ENCODE data around the gene LRRN2. TPM values are rescaled to one million over a fixed set of nuclear protein-coding genes. Genes with fewer than 3 reads are reported as not detected.

LRRN2 gene
- total RNA-seq, 4 donors from 2014 or later, result 4.0 to 19.6 (median 7.0) TPM

- Histone ChIP-seq H3K9me3 (no peaks in the 10 kb centered on the region), H3K27ac (no peak overlapping the region), H3K27me3 (no peaks in the 10 kb centered on the region), H3K36me3 (peaks cover 0 to 14% of the 10 kb centered on the region in 2 donors), H3K4me1 (peaks cover 0 to 32% (median 0%) of the 10 kb centered on the region in 3 donors), H3K4me3 (no peak overlapping the region)
- ATAC-seq, result no peak
- no peak for TF ChIP-seq POLR2A (IDR thresholded peaks at IDR 0.05)
- peak; percentile 31 for TF ChIP-seq POLR2AphosphoS5 (IDR thresholded peaks at IDR 0.05)
- 46 to 79% methylated on average over 3 to 7 of the region's 8 CpGs for WGBS, 2 donors (ENCODE audit: low coverage in 1 of 2)
Measured at GRCh38 chr1:204623365-204623893, 62.1 kb downstream of the LRRN2 start.

GRCh38 chr1:204621996-204622395 is 63.5 kb downstream of the LRRN2 start:
- 86% methylated on average over 2 of the region's 4 CpGs; no CpG with 5 or more reads in 1 of the 2 donors for WGBS, 2 donors (ENCODE audit: low coverage in 1 of 2)

GRCh38 chr1:204621396-204621795 is 64.1 kb downstream of the LRRN2 start:
- peaks cover 0 to 23% (median 0%) of the 10 kb centered on the region in 3 donors for H3K4me1 ChIP-seq
- no peak overlapping the region for H3K27ac ChIP-seq
- ATAC-seq, result no peak

More at GRCh38 chr1:204621996-204622395, 63.5 kb downstream of the LRRN2 start:
- H3K36me3 ChIP-seq, result peaks cover 0 to 26% of the 10 kb centered on the region in 2 donors
- no peak overlapping the region for H3K27ac ChIP-seq
- H3K4me1 ChIP-seq, result peaks cover 0 to 23% (median 0%) of the 10 kb centered on the region in 3 donors
- no peaks in the 10 kb centered on the region for H3K9me3 ChIP-seq
- TF ChIP-seq POLR2AphosphoS5 (IDR thresholded peaks at IDR 0.05), result no peak
- TF ChIP-seq CTCF (IDR thresholded peaks at IDR 0.05), result no peak
- no peak for TF ChIP-seq POLR2A (IDR thresholded peaks at IDR 0.05)
- TF ChIP-seq EP300 (IDR thresholded peaks at IDR 0.05), result no peak
- no peaks in the 10 kb centered on the region for H3K27me3 ChIP-seq
- no peak for ATAC-seq
- H3K4me3 ChIP-seq, result no peak overlapping the region

GRCh38 chr1:204619721-204620120 is 65.8 kb downstream of the LRRN2 start:
- H3K27me3 ChIP-seq, result no peaks in the 10 kb centered on the region
- TF ChIP-seq EP300 (IDR thresholded peaks at IDR 0.05) (no peak), CTCF (IDR thresholded peaks at IDR 0.05) (peak in 1 of 4 experiments; percentile 18), POLR2A (IDR thresholded peaks at IDR 0.05) (no peak)
- WGBS, 2 donors (ENCODE audit: low coverage in 1 of 2), result 89 to 100% methylated on average over 1 to 3 of the region's 13 CpGs
- H3K36me3 ChIP-seq, result peaks cover 0 to 26% of the 10 kb centered on the region in 2 donors
- H3K9me3 ChIP-seq, result no peaks in the 10 kb centered on the region
- H3K27ac ChIP-seq, result no peak overlapping the region
- no peak for ATAC-seq
- H3K4me3 ChIP-seq, result no peak overlapping the region
- H3K4me1 ChIP-seq, result peaks cover 0 to 23% (median 0%) of the 10 kb centered on the region in 3 donors

More at GRCh38 chr1:204621396-204621795, 64.1 kb downstream of the LRRN2 start:
- WGBS, 2 donors (ENCODE audit: low coverage in 1 of 2), result 74% methylated on average over 3 of the region's 3 CpGs; no CpG with 5 or more reads in 1 of the 2 donors
- Histone ChIP-seq H3K9me3 (no peaks in the 10 kb centered on the region), H3K4me3 (no peak overlapping the region), H3K36me3 (peaks cover 0 to 26% of the 10 kb centered on the region in 2 donors), H3K27me3 (no peaks in the 10 kb centered on the region)
- TF ChIP-seq CTCF (IDR thresholded peaks at IDR 0.05), result no peak
- no peak for TF ChIP-seq POLR2A (IDR thresholded peaks at IDR 0.05)
- no peak for TF ChIP-seq EP300 (IDR thresholded peaks at IDR 0.05)
- no peak for TF ChIP-seq POLR2AphosphoS5 (IDR thresholded peaks at IDR 0.05)

- H3K36me3 ChIP-seq, result peaks cover 0 to 26% of the 10 kb centered on the region in 2 donors
- TF ChIP-seq POLR2A (IDR thresholded peaks at IDR 0.05), result no peak
- TF ChIP-seq EP300 (IDR thresholded peaks at IDR 0.05), result no peak
- TF ChIP-seq POLR2AphosphoS5 (IDR thresholded peaks at IDR 0.05), result no peak
- TF ChIP-seq CTCF (IDR thresholded peaks at IDR 0.05), result no peak
- no CpG with 5 or more reads among the region's 20 CpGs for WGBS, 2 donors (ENCODE audit: low coverage in 1 of 2)
- no peak overlapping the region for H3K27ac ChIP-seq
- H3K4me3 ChIP-seq, result no peak overlapping the region
- H3K4me1 ChIP-seq, result peaks cover 0 to 12% (median 0%) of the 10 kb centered on the region in 3 donors
- ATAC-seq, result no peak
- no peaks in the 10 kb centered on the region for H3K9me3 ChIP-seq
- H3K27me3 ChIP-seq, result no peaks in the 10 kb centered on the region
Measured at GRCh38 chr1:204618148-204618760, 67.3 kb downstream of the LRRN2 start.

All from gastroesophageal sphincter (tissue), 4 donors.